Esophagus squamous epithelium (tissue), 5 donors: ENCODE measurements around the gene SLC24A3. TPM values are rescaled to one million over a fixed set of nuclear protein-coding genes. Genes with fewer than 3 reads are reported as not detected.

ENCODE experiments used
- DNase-seq: peaks from one replicate; lab custom pipeline; 2025; lab: John Stamatoyannopoulos, UW
- H3K27ac ChIP-seq, 4 donors: fragments of 200-600 bp; sonication (generic); one replicate each; pipeline ENCODE4 v1.5.1; 2016 to 2019; ENCODE audit warnings: mild to moderate bottlenecking in 1 of 4
- H3K27me3 ChIP-seq, 4 donors: fragments of 200-600 bp; sonication (generic); 1 replicate in 3 of 4; 2 replicates in 1 of 4; pipeline versions ENCODE4 v1.5.1 to v1.6.0; 2017 to 2021; ENCODE audit warnings: antibody characterized with exemption in 1 of 4
- H3K36me3 ChIP-seq, 3 donors: fragments of 200-600 bp; sonication (generic); one replicate each; pipeline ENCODE4 v1.5.1; 2016 to 2019
- H3K4me1 ChIP-seq, 3 donors: fragments of 200-600 bp; sonication (generic); one replicate each; pipeline ENCODE4 v1.5.1; 2017 to 2019
- H3K4me3 ChIP-seq, 4 donors: fragments of 200-600 bp; sonication (generic); 1 replicate in 3 of 4; 2 replicates in 1 of 4; pipeline ENCODE4 v1.5.1; 2016 to 2019; ENCODE audit warnings: mild to moderate bottlenecking in 2 of 4, moderate library complexity in 1 of 4
- H3K9me3 ChIP-seq, 3 donors: fragments of 200-600 bp; sonication (generic); one replicate each; pipeline ENCODE4 v1.5.1; 2016 to 2019
- POLR2A ChIP-seq, 4 donors: fragments of 450-650 bp; IDR thresholded peaks; one replicate each; pipeline ENCODE4 v1.6.1; 2017; ENCODE audit warnings: antibody characterized with exemption in 4 of 4, mild to moderate bottlenecking in 4 of 4, moderate library complexity in 3 of 4
- WGBS, 2 donors: methylation state at CpG; one replicate each; pipeline ENCODE4 v1.1.5; 2018; 5-methylcytosine and 5-hydroxymethylcytosine counted together
- intact Hi-C: fragments of 100-400 bp; cut with DNase I; formaldehyde crosslinking; loops from one replicate; pipeline ENCODE4 v1.15.0; 2022
- total RNA-seq, 4 donors: library from RNA; depleted of rRNA; stranded (reverse); fragments of >200 nt; gene quantifications; one replicate each; pipeline ENCODE4 v1.1.0, GENCODE V29; 2016
- TF ChIP-seq, protein P1 (sequence below), 6 experiments: fragments of 450-650 bp in 4 of 6; fragments of 200-600 bp in 2 of 6; sonication (generic) in 2 of 6; IDR thresholded peaks; one replicate each; pipeline ENCODE4 v1.5.1; 2016 to 2019; ENCODE audit warnings: antibody characterized with exemption in 6 of 6, mild to moderate bottlenecking in 4 of 6, moderate library complexity in 4 of 6
- donor health status: DM: yes; HTN: yes; CAD: no.

SLC24A3 gene
- total RNA-seq, 4 donors from 2014 or later = 3.0 to 8.2 (median 6.1) TPM

DNA sequence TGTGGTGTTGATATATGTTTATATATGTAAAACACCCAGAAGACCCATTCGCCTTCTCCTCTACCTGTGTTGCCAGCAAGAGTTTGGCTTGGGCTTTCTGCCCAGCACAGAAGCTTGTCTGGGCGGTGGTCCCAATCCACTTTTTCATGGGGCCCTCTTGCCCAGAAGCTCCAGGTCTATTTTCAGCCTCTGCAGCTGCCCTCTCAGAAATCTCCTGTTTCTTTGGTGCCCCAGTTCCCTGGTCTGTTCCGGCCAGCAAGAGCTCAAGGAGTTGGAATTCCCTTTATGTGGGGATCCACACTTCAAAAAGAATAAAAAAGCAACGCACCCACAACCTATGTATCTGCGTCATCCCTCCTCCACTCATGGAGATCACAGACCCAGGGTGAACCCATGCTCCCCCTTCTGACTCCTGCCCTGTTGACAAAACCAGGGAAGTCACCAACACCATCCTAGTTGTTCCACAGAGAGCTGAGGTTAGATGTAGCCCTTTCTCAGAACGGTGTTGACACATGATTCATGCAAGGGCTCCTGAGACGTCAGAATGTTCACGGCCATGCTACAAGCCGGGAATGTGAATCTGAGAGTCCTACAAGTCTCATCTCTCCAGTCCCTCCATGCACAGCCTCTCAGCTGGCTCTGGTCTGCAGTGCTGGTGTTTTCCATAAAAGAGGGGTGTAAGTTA lies 388.8 kb downstream of the SLC24A3 start:
- no peaks in the 10 kb centered on the region for H3K27me3 ChIP-seq
- H3K36me3 ChIP-seq = no peaks in the 10 kb centered on the region
- no peak overlapping the region for H3K27ac ChIP-seq
- H3K9me3 ChIP-seq = no peaks in the 10 kb centered on the region
- H3K4me1 ChIP-seq = peaks cover 0 to 5% (median 0%) of the 10 kb centered on the region in 3 donors
- intact Hi-C loops = no loop called here
- DNase-seq = no peak
- TF ChIP-seq, protein P1, sequence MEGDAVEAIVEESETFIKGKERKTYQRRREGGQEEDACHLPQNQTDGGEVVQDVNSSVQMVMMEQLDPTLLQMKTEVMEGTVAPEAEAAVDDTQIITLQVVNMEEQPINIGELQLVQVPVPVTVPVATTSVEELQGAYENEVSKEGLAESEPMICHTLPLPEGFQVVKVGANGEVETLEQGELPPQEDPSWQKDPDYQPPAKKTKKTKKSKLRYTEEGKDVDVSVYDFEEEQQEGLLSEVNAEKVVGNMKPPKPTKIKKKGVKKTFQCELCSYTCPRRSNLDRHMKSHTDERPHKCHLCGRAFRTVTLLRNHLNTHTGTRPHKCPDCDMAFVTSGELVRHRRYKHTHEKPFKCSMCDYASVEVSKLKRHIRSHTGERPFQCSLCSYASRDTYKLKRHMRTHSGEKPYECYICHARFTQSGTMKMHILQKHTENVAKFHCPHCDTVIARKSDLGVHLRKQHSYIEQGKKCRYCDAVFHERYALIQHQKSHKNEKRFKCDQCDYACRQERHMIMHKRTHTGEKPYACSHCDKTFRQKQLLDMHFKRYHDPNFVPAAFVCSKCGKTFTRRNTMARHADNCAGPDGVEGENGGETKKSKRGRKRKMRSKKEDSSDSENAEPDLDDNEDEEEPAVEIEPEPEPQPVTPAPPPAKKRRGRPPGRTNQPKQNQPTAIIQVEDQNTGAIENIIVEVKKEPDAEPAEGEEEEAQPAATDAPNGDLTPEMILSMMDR (IDR thresholded peaks at IDR 0.05) = no peak
- no peak for TF ChIP-seq POLR2A (IDR thresholded peaks at IDR 0.05)
- H3K4me3 ChIP-seq = no peak overlapping the region
- WGBS, 2 donors = 75% methylated on average over 8 to 9 of the region's 9 CpGs

- TF ChIP-seq, protein P1 (IDR thresholded peaks at IDR 0.05) = no peak
- TF ChIP-seq POLR2A (IDR thresholded peaks at IDR 0.05) = no peak
- peaks cover 0 to 5% (median 0%) of the 10 kb centered on the region in 3 donors for H3K4me1 ChIP-seq
- H3K9me3 ChIP-seq = no peaks in the 10 kb centered on the region
- intact Hi-C loops = no loop called here
- H3K4me3 ChIP-seq = no peak overlapping the region
- DNase-seq = no peak
- H3K36me3 ChIP-seq = no peaks in the 10 kb centered on the region
- 65 to 76% methylated on average over 6 to 8 of the region's 9 CpGs for WGBS, 2 donors
- no peaks in the 10 kb centered on the region for H3K27me3 ChIP-seq
- no peak overlapping the region for H3K27ac ChIP-seq
Measured at GRCh38 chr20:19602675-19603375, 390.4 kb downstream of the SLC24A3 start.

GRCh38 chr20:19603376-19603750 lies 390.9 kb downstream of the SLC24A3 start:
- TF ChIP-seq POLR2A (IDR thresholded peaks at IDR 0.05) = no peak
- TF ChIP-seq, protein P1 (IDR thresholded peaks at IDR 0.05) = no peak
- 53 to 57% methylated on average over 5 to 6 of the region's 6 CpGs for WGBS, 2 donors
- Histone ChIP-seq H3K4me1 (peaks cover 0 to 5% (median 0%) of the 10 kb centered on the region in 3 donors), H3K9me3 (no peaks in the 10 kb centered on the region), H3K27me3 (no peaks in the 10 kb centered on the region), H3K36me3 (no peaks in the 10 kb centered on the region), H3K27ac (no peak overlapping the region), H3K4me3 (no peak overlapping the region)
- intact Hi-C loops = no loop called here
- DNase-seq = no peak

- no CpG with 5 or more reads among the region's 1 CpG for WGBS, 2 donors
- TF ChIP-seq POLR2A (IDR thresholded peaks at IDR 0.05) = no peak
- TF ChIP-seq, protein P1 (IDR thresholded peaks at IDR 0.05) = no peak
- Histone ChIP-seq H3K36me3 (no peaks in the 10 kb centered on the region), H3K9me3 (no peaks in the 10 kb centered on the region), H3K4me3 (no peak overlapping the region), H3K27me3 (no peaks in the 10 kb centered on the region), H3K27ac (no peak overlapping the region), H3K4me1 (peaks cover 0 to 5% (median 0%) of the 10 kb centered on the region in 3 donors)
- intact Hi-C loops = no loop called here
- no peak for DNase-seq
Measured at GRCh38 chr20:19605786-19606485, 393.5 kb downstream of the SLC24A3 start.
